ENCODE data around the gene POU2AF1.

GRCh38 chr11:111419181-111419580, 40.1 kb upstream of the POU2AF1 start:
- no peak for TF ChIP-seq CTCF (IDR thresholded peaks at IDR 0.05)
- no peak for TF ChIP-seq POLR2A (IDR thresholded peaks at IDR 0.05)

All from vagina (tissue), 2 donors.